GM21619 (cell line): ENCODE results near the gene CELF6.
"Not testable (repeated sequence)": the region's sequence is repeated elsewhere in the genome, so short reads cannot be mapped to it uniquely, and the experiment has no call there.

Experiments
- ATAC-seq: cut with Tn5 transposase; IDR thresholded peaks from one replicate; pipeline ENCODE4 v1.9.1; 2021; ENCODE audit not compliant: unreplicated experiment

Gene CELF6

GRCh38 chr15:72318408-72318942, 1.5 kb downstream of the CELF6 start:
- no peak for ATAC-seq

DNA sequence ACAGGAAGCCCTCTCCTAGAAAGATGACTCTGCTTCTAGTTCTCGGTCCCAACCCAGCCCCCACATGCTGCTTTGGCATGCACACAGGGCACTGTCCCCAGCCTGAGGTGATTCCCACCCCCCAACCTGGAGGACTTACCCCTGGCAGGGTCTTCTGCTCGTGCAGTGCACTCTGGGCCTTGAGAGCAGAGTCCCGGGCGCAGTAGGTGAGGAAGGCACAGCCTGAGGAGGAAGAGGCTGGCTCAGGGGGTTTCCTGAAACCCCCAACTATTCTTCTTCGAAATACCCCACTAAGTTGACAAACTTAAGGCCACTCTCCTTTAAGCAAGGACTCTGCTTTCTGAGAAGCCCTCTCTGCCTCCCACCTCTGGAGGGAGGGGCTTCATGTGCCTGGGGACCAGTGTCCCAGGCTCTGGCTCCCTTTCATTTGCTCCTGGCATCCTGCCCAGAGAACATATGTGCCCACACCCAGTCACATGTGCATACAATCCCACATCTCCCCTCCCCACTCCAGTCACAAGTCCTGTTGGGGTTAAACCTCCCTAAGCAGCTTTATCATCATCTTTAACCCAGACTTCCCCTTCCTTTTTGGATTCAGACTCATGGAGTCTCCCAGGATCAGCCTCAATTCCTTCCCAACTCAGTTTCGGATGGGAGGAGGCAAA, 4.1 kb downstream of the CELF6 start:
- ATAC-seq: no peak

- ATAC-seq: no peak
Observed at GRCh38 chr15:72313881-72314280, 6.1 kb downstream of the CELF6 start.

GRCh38 chr15:72313448-72313840, 6.5 kb downstream of the CELF6 start:
- ATAC-seq: no peak

GRCh38 chr15:72312605-72313447, 7.1 kb downstream of the CELF6 start:
- peak; percentile 60 for ATAC-seq

- no peak for ATAC-seq
Observed at GRCh38 chr15:72307026-72307425, 12.9 kb downstream of the CELF6 start.

DNA sequence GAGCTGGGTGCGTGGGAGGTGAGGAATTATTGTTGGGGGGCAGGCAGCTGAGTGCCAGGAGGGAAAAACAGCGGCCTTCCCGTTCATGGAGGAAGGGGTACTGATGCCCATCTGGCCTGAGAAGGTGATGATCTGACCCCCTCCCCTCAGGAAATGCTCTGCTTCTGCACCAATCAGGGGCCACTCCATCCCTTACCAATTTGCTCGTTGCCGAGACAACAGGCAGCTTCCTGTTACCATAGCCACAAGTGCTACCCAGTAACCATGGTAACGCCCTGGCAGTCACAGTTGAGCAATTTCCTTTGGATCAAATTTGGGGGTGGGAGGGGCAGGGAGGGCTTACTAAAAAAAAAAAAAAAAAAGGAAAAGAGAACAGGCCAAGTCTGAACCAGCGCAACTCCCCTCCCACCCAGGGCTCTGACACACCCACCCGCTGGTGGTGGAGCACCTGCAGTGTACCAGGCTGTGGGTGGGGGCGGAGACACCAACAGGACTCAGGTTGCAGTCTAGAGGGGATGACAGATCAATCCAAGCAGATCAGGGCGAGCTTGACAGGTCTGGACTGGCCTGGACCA, 13.7 kb downstream of the CELF6 start:
- no peak for ATAC-seq

GRCh38 chr15:72304596-72304995, 15.4 kb downstream of the CELF6 start:
- ATAC-seq: no peak

DNA sequence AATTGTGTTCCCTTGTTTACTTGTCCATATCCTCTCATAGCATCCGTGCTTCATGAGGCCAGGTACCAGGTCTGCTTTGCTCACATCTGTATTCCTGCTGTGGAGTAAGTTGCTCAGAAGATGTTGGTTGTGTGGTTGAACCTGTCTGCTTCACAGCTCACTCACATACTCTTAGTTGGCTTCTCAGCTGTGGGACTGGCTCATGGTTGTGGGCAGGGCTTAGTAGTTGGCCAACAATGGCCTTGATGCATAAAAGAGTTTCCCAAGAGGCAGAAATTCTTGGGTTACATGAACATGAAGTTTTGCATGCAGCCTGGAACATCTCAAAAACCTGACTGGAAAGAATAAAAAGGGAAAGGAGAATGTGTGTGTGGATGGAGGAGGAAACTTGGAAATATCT, 17.0 kb downstream of the CELF6 start:
- no peak for ATAC-seq

GRCh38 chr15:72289597-72290325, 30.2 kb downstream of the CELF6 start:
- no peak for ATAC-seq

DNA sequence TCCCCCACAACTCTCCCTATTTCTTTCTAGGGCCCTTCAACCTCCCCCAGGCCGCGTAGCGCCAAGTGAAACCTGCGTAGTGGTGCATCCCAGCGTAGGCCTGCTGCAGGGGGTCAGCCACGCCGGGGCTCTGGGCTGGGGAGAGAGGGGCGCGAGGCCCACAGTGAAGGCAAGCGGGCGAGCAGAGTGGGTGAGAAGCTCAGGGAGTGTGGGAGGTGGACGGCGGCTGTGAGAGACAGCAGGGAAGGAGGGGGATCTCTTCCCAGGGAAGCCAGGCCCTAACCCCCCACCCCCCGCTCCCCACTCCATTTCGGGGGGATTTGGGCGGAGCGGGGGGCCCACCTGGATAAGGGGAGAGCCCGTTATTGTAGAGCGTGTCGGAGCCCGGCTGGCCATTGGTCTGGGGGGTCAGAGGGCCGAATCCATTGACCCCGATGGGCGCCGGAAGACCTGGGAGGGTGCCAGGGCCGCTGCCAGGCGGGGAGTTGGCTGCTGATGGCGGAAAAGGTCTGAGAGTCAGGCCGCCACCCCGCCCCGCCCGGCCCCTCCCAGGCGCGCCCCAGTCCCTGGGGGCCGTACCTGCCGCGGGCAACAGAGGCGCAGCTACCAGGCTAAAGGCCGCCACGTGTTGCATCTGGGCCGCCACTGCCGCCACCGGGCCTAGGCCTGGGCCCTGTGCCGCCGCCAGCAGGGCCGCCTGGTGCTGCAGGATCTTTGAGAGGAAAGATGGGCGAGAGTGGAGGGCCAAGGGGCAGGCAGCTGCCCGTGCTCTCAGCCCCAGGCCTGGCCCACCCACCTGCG, 31.0 kb downstream of the CELF6 start:
- no peak for ATAC-seq

DNA sequence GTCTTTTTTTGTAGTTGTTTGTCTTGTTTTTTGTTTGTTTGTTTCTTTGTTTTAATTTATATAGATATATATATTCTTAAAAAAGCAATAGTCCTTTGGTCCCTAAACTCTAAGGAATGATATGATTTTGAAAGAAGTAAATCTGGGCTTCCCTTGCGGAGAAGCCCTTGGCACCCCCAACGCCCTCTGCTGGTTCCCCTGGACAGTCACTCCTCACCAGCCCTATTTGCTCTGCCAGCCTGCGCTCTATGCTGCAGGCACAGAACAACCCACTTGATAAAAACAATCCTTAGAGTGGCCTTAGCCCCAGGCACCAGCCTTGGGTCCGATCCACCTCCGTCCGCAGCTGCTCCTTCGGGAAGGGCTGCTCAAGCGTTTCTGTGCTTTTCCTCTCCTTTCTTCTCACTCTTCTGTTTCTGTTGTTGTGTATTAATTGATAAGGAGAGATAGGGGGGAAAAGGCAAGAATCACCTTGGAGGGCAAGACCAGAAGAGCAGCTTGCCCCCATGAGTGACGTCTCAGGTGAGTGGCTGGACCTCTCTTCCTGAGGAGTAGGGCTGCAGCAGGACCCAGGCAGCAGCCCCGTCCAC, 33.9 kb downstream of the CELF6 start:
- no peak for ATAC-seq

- no peak for ATAC-seq
Observed at GRCh38 chr15:72285402-72285801, 34.6 kb downstream of the CELF6 start.

DNA sequence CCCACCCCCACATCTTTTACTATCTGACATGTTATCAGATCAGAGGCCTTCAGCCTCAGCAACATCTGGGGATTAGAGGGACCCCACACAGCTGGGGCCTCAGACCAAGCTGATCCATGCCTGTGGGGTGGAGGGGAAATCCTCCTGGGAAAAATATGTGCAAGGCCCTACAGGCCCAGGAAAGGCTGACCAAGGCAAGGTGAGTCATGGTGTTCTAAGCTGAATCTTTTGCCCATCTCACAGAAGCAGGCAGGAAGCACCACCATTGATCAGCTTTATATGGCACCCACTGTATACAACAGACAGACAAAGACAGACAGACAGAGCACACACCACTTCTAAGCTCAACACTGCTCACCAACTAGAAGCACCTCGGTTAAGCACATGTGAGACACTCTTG, 35.2 kb downstream of the CELF6 start:
- no peak for ATAC-seq

DNA sequence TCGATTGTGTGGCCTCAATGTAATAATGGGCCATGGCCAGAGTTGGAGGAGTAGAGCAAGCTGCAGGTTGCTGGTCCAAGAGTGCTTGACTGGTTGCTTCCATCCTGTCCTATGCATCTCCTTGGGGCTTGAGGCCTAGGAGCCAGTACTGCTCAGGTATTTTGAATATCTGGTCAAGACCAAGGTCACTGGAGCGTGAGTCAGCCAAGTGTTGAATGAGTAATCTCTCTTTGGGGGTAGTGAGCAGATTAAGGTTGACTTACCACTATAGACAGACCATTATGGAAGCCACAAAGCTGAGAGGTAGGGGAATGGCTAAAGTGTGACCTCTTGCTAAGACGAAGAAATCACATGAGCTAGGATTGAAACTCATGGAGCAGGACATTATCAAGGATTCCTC, 38.2 kb downstream of the CELF6 start:
- peak; percentile 66 for ATAC-seq

DNA sequence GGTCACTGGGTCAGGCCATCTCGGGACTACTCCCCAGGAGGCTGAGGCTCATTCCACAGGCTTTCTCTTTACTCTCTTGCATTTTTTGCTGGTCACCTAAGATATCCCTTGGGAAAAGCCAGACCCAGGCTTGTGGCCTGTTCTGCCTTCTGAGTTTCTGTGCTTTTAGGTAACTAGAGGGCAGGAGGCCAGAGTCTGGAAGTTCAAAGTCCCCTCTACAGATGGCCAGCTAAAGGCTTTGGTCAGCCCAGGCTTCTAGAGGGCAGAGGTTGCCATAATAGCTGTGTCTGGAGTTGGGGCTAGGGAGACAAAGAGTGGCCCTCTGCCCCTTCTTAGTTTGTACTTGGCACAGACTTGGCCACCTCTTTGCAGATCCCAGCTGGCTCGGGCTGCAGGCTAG, 39.2 kb downstream of the CELF6 start:
- no peak for ATAC-seq

- ATAC-seq: no peak
Observed at GRCh38 chr15:72278737-72279136, 41.2 kb downstream of the CELF6 start.

- ATAC-seq: no peak
Observed at GRCh38 chr15:72276326-72276700, 43.6 kb downstream of the CELF6 start.

DNA sequence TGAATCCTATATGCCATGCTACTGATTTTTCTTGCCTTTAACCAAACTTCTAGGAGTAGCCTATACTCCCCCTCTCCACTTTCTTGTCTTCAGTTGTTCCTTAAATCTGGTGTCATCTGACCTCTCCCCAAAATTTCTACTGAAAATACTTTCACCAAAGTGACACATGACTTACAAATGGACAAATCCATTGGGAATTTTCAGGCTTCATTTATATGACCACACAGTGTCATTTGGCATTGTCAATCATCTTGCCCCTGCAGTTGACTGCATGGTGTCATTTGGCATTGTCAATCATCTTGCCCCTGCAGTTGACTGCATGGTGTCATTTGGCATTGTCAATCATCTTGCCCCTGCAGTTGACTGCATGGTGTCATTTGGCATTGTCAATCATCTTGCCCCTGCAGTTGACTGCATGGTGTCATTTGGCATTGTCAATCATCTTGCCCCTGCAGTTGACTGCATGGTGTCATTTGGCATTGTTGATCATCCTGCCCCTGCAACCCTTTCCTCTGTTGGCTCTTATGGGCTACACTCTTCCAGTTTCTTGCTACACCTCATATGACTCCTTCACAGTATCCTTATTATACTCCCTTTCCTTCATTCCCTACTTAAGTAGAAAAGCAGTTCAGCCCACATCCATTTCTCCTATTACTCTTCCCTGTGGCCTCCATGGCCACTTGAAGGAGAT, 44.2 kb downstream of the CELF6 start:
- ATAC-seq: not testable (repeated sequence)

DNA sequence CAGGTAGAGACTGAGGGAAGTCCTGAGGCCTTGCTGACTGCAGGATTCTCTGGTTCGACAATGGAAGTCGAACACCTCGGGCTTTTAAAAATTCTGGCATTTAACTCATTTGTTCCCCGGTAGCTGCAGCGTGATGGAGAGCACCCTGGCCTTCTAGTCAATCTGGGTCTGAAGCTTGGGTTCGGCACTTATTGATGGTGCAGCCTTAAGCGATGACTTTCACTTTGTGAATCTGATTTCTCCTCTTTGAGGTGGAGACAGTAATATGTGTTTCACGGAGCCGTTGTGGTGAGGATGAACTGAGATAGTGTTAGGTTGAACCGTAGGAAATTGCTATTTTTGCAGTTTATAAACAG, 47.0 kb downstream of the CELF6 start:
- ATAC-seq: no peak
